WTC11 (cell line): ENCODE results near the gene NEURL1.

ENCODE experiments used
- ETV6 ChIP-seq: sonication (generic); formaldehyde crosslinking; IDR thresholded peaks from 2 replicates; pipeline ENCODE4 v1.8.1; 2022; ENCODE audit warnings: mild to moderate bottlenecking, missing genetic modification reagents
- IRF1 ChIP-seq: sonication (generic); formaldehyde crosslinking; IDR thresholded peaks from 2 replicates; pipeline ENCODE4 v1.8.0; 2023; ENCODE audit warnings: missing genetic modification reagents
- SP1 ChIP-seq: sonication (generic); formaldehyde crosslinking; conservative IDR thresholded peaks from 2 replicates; pipeline ENCODE4 v1.8.1; 2022; ENCODE audit warnings: missing genetic modification reagents
- TF ChIP-seq, protein P1 (sequence below): fragments of 200-600 bp; IDR thresholded peaks from 2 replicates; pipeline ENCODE4 v1.8.0; 2022; ENCODE audit warnings: antibody characterized with exemption

- TF ChIP-seq, protein P1, sequence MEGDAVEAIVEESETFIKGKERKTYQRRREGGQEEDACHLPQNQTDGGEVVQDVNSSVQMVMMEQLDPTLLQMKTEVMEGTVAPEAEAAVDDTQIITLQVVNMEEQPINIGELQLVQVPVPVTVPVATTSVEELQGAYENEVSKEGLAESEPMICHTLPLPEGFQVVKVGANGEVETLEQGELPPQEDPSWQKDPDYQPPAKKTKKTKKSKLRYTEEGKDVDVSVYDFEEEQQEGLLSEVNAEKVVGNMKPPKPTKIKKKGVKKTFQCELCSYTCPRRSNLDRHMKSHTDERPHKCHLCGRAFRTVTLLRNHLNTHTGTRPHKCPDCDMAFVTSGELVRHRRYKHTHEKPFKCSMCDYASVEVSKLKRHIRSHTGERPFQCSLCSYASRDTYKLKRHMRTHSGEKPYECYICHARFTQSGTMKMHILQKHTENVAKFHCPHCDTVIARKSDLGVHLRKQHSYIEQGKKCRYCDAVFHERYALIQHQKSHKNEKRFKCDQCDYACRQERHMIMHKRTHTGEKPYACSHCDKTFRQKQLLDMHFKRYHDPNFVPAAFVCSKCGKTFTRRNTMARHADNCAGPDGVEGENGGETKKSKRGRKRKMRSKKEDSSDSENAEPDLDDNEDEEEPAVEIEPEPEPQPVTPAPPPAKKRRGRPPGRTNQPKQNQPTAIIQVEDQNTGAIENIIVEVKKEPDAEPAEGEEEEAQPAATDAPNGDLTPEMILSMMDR, result no peak
- no peak for TF ChIP-seq SP1
- TF ChIP-seq IRF1 (CRISPR knock-in tag), result no peak
- TF ChIP-seq ETV6 (CRISPR knock-in tag), result no peak
Measured at GRCh38 chr10:103452506-103453230, 40.8 kb upstream of the NEURL1 start.
